ENCODE results near the gene NOL3. TPM values are rescaled to one million over a fixed set of nuclear protein-coding genes. Genes with fewer than 3 reads are reported as not detected.
A peak's percentile ranks its signal among the peaks of the same experiment; 100 is the strongest.

NOL3 gene
- polyA plus RNA-seq, 3 donors = 2.7 to 17.0 (median 3.8) TPM

GRCh38 chr16:67174706-67175231 is 4.4 kb downstream of the NOL3 start:
- peak overlapping the region; percentile 15 for H3K9ac ChIP-seq (ENCODE audit: insufficient read depth, low read length, poor library complexity, severe bottlenecking)
- 32% methylated on average over 31 of the region's 31 CpGs for WGBS (ENCODE audit: insufficient coverage)
- H4K20me1 ChIP-seq (ENCODE audit: insufficient read depth, low read length) = peaks cover 32% of the 10 kb centered on the region
- no peak overlapping the region for H3K27ac Mint-ChIP-seq
- H3K4me1 Mint-ChIP-seq = peaks cover 50% of the 10 kb centered on the region
- H3K27me3 ChIP-seq (ENCODE audit: control insufficient read depth in 2 of 2, insufficient read depth in 2 of 2, low read length in 2 of 2) = peaks cover 13 to 52% of the 10 kb centered on the region in 2 donors
- no peak for DNase-seq
- peaks cover 34 to 37% of the 10 kb centered on the region in 2 donors for H3K36me3 Mint-ChIP-seq
- no peak for TF ChIP-seq CTCF (IDR thresholded peaks at IDR 0.05)
- H3K9me3 ChIP-seq (replicated peaks in 1 of 2; ENCODE audit: control insufficient read depth in 1 of 2, insufficient read depth in 1 of 2, low read length in 2 of 2) = no peaks in the 10 kb centered on the region
- H3K27me3 Mint-ChIP-seq (ENCODE audit: low read depth in 3 of 3) = peaks cover 50 to 89% (median 63%) of the 10 kb centered on the region in 3 donors
- H3K4me2 ChIP-seq (replicated peaks; ENCODE audit: extremely low read depth, low read length, poor library complexity, severe bottlenecking) = peak overlapping the region; percentile 75
- no peaks in the 10 kb centered on the region for H3K79me2 ChIP-seq (ENCODE audit: insufficient read depth, low read length)
- peak overlapping the region; percentile 70 for H2AFZ ChIP-seq (ENCODE audit: insufficient read depth, low read depth, low read length, poor library complexity, severe bottlenecking)
- H3K4me1 ChIP-seq (ENCODE audit: control insufficient read depth in 1 of 2, insufficient read depth in 2 of 2, low read length in 2 of 2) = peaks cover 62 to 70% of the 10 kb centered on the region in 2 donors
- no peak overlapping the region for H3K27ac ChIP-seq (ENCODE audit: low read depth in 1 of 2, low read length in 2 of 2)
- H3K4me3 Mint-ChIP-seq = peak overlapping the region; percentile 80 to 93
- H3K4me3 ChIP-seq (replicated peaks in 1 of 3; ENCODE audit: low read depth in 2 of 3, low read length in 3 of 3) = peak overlapping the region in 2 of 3 experiments; percentile 15 to 69
- H3K36me3 ChIP-seq (replicated peaks in 1 of 2; ENCODE audit: control insufficient read depth in 1 of 2, insufficient read depth in 2 of 2, low read length in 2 of 2) = no peaks in the 10 kb centered on the region
- intact Hi-C loops (cut with micrococcal nuclease) = no loop called here
- peaks cover 0 to 19% (median 5%) of the 10 kb centered on the region in 7 donors for H3K9me3 Mint-ChIP-seq

- H3K4me1 Mint-ChIP-seq = peaks cover 35% of the 10 kb centered on the region
- intact Hi-C loops (cut with micrococcal nuclease) = no loop called here
- no peak overlapping the region for H2AFZ ChIP-seq (ENCODE audit: insufficient read depth, low read depth, low read length, poor library complexity, severe bottlenecking)
- peaks cover 46 to 80% (median 57%) of the 10 kb centered on the region in 3 donors for H3K27me3 Mint-ChIP-seq (ENCODE audit: low read depth in 3 of 3)
- H3K9me3 Mint-ChIP-seq = peaks cover 0 to 19% (median 5%) of the 10 kb centered on the region in 7 donors
- H3K4me3 Mint-ChIP-seq = peak overlapping the region in 1 of 2 donors; percentile 75
- H3K4me2 ChIP-seq (replicated peaks; ENCODE audit: extremely low read depth, low read length, poor library complexity, severe bottlenecking) = no peak overlapping the region
- H3K36me3 ChIP-seq (replicated peaks in 1 of 2; ENCODE audit: control insufficient read depth in 1 of 2, insufficient read depth in 2 of 2, low read length in 2 of 2) = no peaks in the 10 kb centered on the region
- peaks cover 51 to 58% of the 10 kb centered on the region in 2 donors for H3K4me1 ChIP-seq (ENCODE audit: control insufficient read depth in 1 of 2, insufficient read depth in 2 of 2, low read length in 2 of 2)
- no peak for TF ChIP-seq CTCF (IDR thresholded peaks at IDR 0.05)
- H3K27ac Mint-ChIP-seq = peak overlapping the region in 1 of 7 donors; percentile 69
- peaks cover 32% of the 10 kb centered on the region for H4K20me1 ChIP-seq (ENCODE audit: insufficient read depth, low read length)
- no peaks in the 10 kb centered on the region for H3K79me2 ChIP-seq (ENCODE audit: insufficient read depth, low read length)
- no peak overlapping the region for H3K27ac ChIP-seq (ENCODE audit: low read depth in 1 of 2, low read length in 2 of 2)
- H3K9ac ChIP-seq (ENCODE audit: insufficient read depth, low read length, poor library complexity, severe bottlenecking) = no peak overlapping the region
- peaks cover 32 to 33% of the 10 kb centered on the region in 2 donors for H3K36me3 Mint-ChIP-seq
- peaks cover 13 to 52% of the 10 kb centered on the region in 2 donors for H3K27me3 ChIP-seq (ENCODE audit: control insufficient read depth in 2 of 2, insufficient read depth in 2 of 2, low read length in 2 of 2)
- H3K4me3 ChIP-seq (replicated peaks in 1 of 3; ENCODE audit: low read depth in 2 of 3, low read length in 3 of 3) = no peak overlapping the region
- WGBS (ENCODE audit: insufficient coverage) = 97% methylated on average over 12 of the region's 12 CpGs
- H3K9me3 ChIP-seq (replicated peaks in 1 of 2; ENCODE audit: control insufficient read depth in 1 of 2, insufficient read depth in 1 of 2, low read length in 2 of 2) = no peaks in the 10 kb centered on the region
- no peak for DNase-seq
Measured at GRCh38 chr16:67176662-67177061, 6.3 kb downstream of the NOL3 start.

All from CD14-positive monocyte (primary cell).